ENCODE measurements around the gene RNF4.
"Not testable (repeated sequence)": the region's sequence is repeated elsewhere in the genome, so short reads cannot be mapped to it uniquely, and the experiment has no call there.

RNF4 gene

GRCh38 chr4:2459589-2460349 is 9.1 kb upstream of the RNF4 start:
- DNase-seq = no peak

GRCh38 chr4:2461246-2461960 is 7.5 kb upstream of the RNF4 start:
- no peak for DNase-seq

GRCh38 chr4:2462218-2462991 is 6.5 kb upstream of the RNF4 start:
- peak; percentile 85 for DNase-seq

- DNase-seq = peak; percentile 12
These were observed 5.7 kb upstream of the RNF4 start for GRCh38 chr4:2462992-2463762.

GRCh38 chr4:2465032-2465431 is 3.9 kb upstream of the RNF4 start:
- DNase-seq = no peak

GRCh38 chr4:2465544-2465943 is 3.4 kb upstream of the RNF4 start:
- not testable (repeated sequence) for DNase-seq

- DNase-seq = no peak
These were observed 482 bp downstream of the RNF4 start for GRCh38 chr4:2469192-2469984.

GRCh38 chr4:2470791-2471190 is 1.9 kb downstream of the RNF4 start:
- no peak for DNase-seq

- DNase-seq = no peak
These were observed 3.3 kb downstream of the RNF4 start for GRCh38 chr4:2472187-2472586.

- peak; percentile 18 for DNase-seq
These were observed 9.3 kb downstream of the RNF4 start for GRCh38 chr4:2478229-2478628.

GRCh38 chr4:2480649-2481048 is 11.7 kb downstream of the RNF4 start:
- no peak for DNase-seq

- no peak for DNase-seq
These were observed 13.3 kb downstream of the RNF4 start for GRCh38 chr4:2482192-2482591.

GRCh38 chr4:2482693-2483092 is 13.8 kb downstream of the RNF4 start:
- DNase-seq = peak; percentile 28

GRCh38 chr4:2483237-2483636 is 14.3 kb downstream of the RNF4 start:
- DNase-seq = no peak

GRCh38 chr4:2484185-2484584 is 15.3 kb downstream of the RNF4 start:
- DNase-seq = no peak

GRCh38 chr4:2484993-2485392 is 16.1 kb downstream of the RNF4 start:
- peak; percentile 40 for DNase-seq

- no peak for DNase-seq
These were observed 17.1 kb downstream of the RNF4 start for GRCh38 chr4:2485956-2486355.

GRCh38 chr4:2486981-2487380 is 18.1 kb downstream of the RNF4 start:
- no peak for DNase-seq

GRCh38 chr4:2487632-2488031 is 18.7 kb downstream of the RNF4 start:
- DNase-seq = no peak

GRCh38 chr4:2489081-2489805 is 20.3 kb downstream of the RNF4 start:
- DNase-seq = no peak

GRCh38 chr4:2489841-2490552 is 21.1 kb downstream of the RNF4 start:
- no peak for DNase-seq
